ENCODE data around the gene RNF207. TPM values are rescaled to one million over a fixed set of nuclear protein-coding genes. Genes with fewer than 3 reads are reported as not detected.

RNF207 gene
- total RNA-seq, 1 experiment from 2014 or later: 2.9 TPM

- in situ Hi-C loops (cut with HindIII; ENCODE audit: low pct_unique_long_range_greater_than_20kb, low sequenced_read_pairs): no loop called here
- DNase-seq (ENCODE audit: low read depth, low spot score): no peak
Observed at GRCh38 chr1:6241107-6241886, 35.4 kb downstream of the RNF207 start.

DNA sequence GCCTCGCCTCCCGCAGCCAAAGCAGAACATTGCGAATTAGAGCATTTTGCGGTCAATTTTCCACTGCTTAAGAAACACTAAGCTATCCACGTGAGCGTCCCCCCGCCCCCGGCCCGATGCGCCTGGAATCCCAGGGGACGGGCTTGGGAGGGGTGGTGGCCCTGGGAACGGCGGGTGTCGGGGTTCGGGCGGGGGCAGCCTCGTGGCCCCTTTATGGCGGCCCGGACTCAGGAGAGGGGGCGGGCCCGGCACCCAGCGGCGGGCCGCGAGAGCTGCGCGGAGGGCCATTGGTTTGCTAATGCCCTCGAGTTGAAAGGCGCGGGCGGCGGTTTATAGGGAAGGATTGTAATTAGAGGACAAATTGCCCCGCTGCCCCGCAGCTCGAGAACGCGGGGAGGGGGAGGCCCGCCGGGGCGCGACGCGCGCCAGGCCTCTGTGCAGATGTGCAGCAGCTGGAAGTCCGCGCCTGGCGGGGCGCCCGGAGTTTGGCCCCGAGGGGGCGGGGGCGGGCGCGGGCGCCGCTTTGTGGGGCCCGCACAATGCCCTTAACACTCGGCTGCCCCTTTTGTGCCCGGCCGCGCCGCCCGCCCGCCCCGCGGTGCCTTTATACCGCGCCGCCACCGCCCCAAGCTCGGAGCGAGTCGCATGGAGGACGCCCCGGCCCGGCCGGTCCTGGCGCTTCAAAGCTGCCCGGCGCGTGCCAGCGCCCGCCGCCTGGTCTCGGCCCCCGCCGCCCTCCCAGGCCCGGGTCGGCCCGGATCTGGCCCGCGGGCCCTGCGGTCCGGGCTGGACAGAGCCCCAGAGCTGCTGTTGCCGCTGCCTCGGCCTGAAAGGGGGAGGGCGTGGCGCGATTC, 36.2 kb downstream of the RNF207 start:
- in situ Hi-C loops (cut with HindIII; ENCODE audit: low pct_unique_long_range_greater_than_20kb, low sequenced_read_pairs): no loop called here
- DNase-seq (ENCODE audit: low read depth, low spot score): no peak

- no peak for DNase-seq (ENCODE audit: low read depth, low spot score)
- in situ Hi-C loops (cut with HindIII; ENCODE audit: low pct_unique_long_range_greater_than_20kb, low sequenced_read_pairs): no loop called here
Observed at GRCh38 chr1:6243053-6243834, 37.3 kb downstream of the RNF207 start.

DNA sequence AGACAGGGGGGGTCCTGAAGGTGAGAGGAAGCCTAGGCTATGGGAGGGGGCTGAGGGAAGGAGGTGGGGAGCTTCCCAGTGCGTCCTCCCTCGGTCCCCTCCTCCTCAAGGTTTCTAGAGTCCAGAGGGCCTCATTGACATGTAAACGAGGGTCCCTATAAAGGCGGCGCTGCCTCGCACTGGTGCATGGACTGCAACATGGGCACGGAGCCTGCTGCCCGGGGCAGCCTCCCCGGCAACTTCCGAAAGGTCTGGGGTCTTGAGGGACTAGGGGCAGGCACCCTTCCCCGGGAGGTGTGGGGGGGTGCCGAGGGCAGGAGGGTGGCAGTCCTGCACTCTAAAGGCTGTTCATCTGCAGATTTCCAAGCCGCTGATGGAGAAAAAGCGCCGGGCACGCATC, 38.1 kb downstream of the RNF207 start, which contains the start of gene HES3:
Gene HES3 (plus strand): TSS at position 187 of the 400 bp plus-strand sequence. CDS start 187 bp downstream, at position 374.
- in situ Hi-C loops (cut with HindIII; ENCODE audit: low pct_unique_long_range_greater_than_20kb, low sequenced_read_pairs): no loop called here

DNA sequence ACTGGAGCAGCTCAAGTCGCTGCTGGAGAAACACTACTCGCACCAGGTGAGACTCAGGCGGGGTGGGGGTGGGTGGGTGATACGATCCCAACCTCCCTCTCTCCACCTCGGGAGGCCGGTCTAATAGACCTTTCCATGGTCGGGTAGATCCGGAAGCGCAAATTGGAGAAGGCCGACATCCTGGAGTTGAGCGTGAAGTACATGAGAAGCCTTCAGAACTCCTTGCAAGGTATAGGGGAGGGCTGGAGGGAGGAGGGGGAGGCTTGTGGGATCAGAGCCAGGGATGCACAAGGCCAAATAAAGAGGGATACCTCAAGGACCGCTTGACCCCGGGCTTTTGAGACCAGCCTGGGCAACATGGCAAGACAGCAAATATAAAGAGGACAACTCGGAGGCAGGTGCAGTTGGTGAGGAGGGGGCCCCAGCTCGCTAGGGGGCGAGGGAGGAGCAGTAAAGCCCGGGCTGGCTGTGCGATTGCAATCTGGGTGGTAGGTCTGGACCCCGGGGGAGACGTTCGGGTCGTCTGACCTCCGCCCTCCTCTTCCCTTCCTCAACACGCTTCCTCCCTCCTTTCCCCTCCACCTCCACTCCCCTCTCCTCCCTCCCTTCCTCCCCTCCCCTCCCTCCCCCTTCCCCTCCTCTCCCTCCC, 38.6 kb downstream of the RNF207 start:
- in situ Hi-C loops (cut with HindIII; ENCODE audit: low pct_unique_long_range_greater_than_20kb, low sequenced_read_pairs): no loop called here
- no peak for DNase-seq (ENCODE audit: low read depth, low spot score)

More for the DNA sequence above, 38.1 kb downstream of the RNF207 start, which contains the start of gene HES3:
- DNase-seq (ENCODE audit: low read depth, low spot score): no peak

- peak; percentile 70 for DNase-seq (ENCODE audit: low read depth, low spot score)
- in situ Hi-C loops (cut with HindIII; ENCODE audit: low pct_unique_long_range_greater_than_20kb, low sequenced_read_pairs): no loop called here
Observed at GRCh38 chr1:6245086-6245868, 39.4 kb downstream of the RNF207 start.

DNA sequence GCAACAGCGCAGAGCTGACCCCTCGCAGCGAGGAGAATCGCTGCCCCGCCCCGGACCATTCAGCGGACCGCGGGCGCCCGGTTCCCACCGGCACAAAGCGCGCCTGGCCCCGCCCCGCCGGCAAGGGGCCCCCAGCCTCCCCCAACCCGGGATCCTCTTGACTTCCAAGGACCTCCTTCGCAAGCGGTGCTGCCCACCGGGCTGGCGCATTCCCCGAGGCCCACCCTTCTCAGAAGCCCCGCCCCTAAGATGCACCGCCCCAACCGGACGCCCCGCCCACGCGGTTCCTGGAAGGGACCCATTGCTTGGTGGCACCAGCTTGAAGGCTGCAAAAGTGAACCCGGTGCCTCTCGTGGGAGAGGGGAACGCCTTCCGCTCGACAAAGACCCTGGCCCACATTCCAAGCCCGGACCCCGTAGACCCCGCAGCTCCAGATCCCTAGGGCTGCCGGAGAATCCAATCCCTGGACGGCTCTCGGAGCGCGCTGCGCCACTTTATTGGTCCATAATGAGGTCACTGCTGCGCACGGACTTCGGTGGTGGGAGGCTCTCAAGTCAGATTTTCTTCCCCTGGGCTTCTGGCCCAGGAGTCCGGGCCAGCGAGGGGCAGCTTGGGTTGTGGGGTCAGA, 40.1 kb downstream of the RNF207 start:
- peak; percentile 51 for DNase-seq (ENCODE audit: low read depth, low spot score)
- in situ Hi-C loops (cut with HindIII; ENCODE audit: low pct_unique_long_range_greater_than_20kb, low sequenced_read_pairs): no loop called here

DNA sequence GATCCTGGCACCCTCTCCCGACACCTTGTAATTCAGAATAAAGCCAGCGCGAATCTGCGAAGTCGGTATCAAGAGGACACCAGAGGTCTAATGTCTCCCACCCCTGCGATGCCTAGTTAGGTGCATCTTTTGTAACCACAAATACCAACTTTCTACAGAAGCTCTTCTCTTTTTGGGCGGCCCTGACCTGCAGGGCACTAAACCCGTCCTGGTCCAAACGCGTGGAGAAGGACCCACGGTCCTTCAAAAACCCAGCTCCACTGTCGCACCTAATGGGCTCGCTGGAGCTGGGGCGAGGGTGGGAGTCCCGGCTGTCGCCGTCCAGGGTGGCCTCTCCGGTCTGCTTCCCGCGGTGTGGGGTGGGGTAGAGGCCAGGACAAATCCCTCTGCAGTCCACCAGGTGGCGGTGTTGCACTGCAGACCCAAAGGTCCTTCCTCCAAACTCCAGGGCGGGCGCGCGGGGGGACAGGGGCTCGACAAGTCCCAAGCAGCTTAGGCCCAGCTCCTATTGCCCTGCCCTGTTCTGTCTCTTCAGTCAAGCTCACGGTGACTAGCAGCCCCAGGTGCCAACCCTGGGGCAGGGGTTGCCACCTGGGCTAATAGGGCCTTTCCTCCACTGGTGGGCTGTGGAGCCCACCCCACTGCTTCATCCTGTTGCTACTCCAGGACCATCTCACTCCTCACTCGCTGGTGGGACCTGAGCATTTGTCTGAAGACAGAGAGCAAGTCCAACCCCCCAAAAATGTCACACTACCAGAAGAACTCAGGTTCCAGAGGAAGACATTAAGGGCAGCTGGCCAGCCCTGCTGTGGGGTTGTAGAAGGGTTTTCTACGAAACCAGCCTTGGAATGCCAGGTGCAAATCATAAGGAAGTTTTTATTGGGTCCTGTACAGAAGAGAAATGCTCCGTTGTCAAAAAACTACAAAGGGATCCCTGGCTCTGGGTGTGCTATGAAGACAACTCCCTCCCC, 40.9 kb downstream of the RNF207 start:
- DNase-seq (ENCODE audit: low read depth, low spot score): peak; percentile 67
- in situ Hi-C loops (cut with HindIII; ENCODE audit: low pct_unique_long_range_greater_than_20kb, low sequenced_read_pairs): no loop called here

- DNase-seq (ENCODE audit: low read depth, low spot score): no peak
- in situ Hi-C loops (cut with HindIII; ENCODE audit: low pct_unique_long_range_greater_than_20kb, low sequenced_read_pairs): no loop called here
Observed at GRCh38 chr1:6247651-6248050, 41.7 kb downstream of the RNF207 start.

GRCh38 chr1:6248161-6248776, 42.4 kb downstream of the RNF207 start:
- no peak for DNase-seq (ENCODE audit: low read depth, low spot score)
- in situ Hi-C loops (cut with HindIII; ENCODE audit: low pct_unique_long_range_greater_than_20kb, low sequenced_read_pairs): no loop called here

GRCh38 chr1:6248932-6249738, 43.2 kb downstream of the RNF207 start:
- in situ Hi-C loops (cut with HindIII; ENCODE audit: low pct_unique_long_range_greater_than_20kb, low sequenced_read_pairs): no loop called here

GRCh38 chr1:6249739-6250689, 44.1 kb downstream of the RNF207 start:
- no peak for DNase-seq (ENCODE audit: low read depth, low spot score)
- in situ Hi-C loops (cut with HindIII; ENCODE audit: low pct_unique_long_range_greater_than_20kb, low sequenced_read_pairs): no loop called here

More at GRCh38 chr1:6248932-6249738, 43.2 kb downstream of the RNF207 start:
- no peak for DNase-seq (ENCODE audit: low read depth, low spot score)

- no peak for DNase-seq (ENCODE audit: low read depth, low spot score)
- in situ Hi-C loops (cut with HindIII; ENCODE audit: low pct_unique_long_range_greater_than_20kb, low sequenced_read_pairs): no loop called here
Observed at GRCh38 chr1:6251233-6251632, 45.3 kb downstream of the RNF207 start.
